Vagina (tissue), 2 donors: ENCODE data around the gene FXYD1. TPM values are rescaled to one million over a fixed set of nuclear protein-coding genes. Genes with fewer than 3 reads are reported as not detected.

ENCODE experiments used
- DNase-seq, 2 donors: peaks; one replicate each; pipeline ENCODE4 v3.0.0-alpha.2; 2017; ENCODE audit errors: extremely low spot score in 2 of 2
- H3K27ac ChIP-seq: fragments of 200-600 bp; sonication (generic); one replicate; pipeline ENCODE4 v1.5.1; 2019
- H3K27me3 ChIP-seq: fragments of 200-600 bp; sonication (generic); one replicate; pipeline ENCODE4 v1.5.1; 2019
- H3K36me3 ChIP-seq, 2 donors: fragments of 200-600 bp; sonication (generic); one replicate each; pipeline ENCODE4 v1.5.1; 2017 to 2019
- H3K4me1 ChIP-seq: fragments of 200-600 bp; sonication (generic); one replicate; pipeline ENCODE4 v1.5.1; 2019
- H3K4me3 ChIP-seq, 2 donors: fragments of 200-600 bp; sonication (generic); 1 replicate in 1 of 2; 2 replicates in 1 of 2; pipeline ENCODE4 v1.5.1; 2016 to 2019
- H3K9me3 ChIP-seq: fragments of 200-600 bp; sonication (generic); one replicate; pipeline ENCODE4 v1.5.1; 2019
- POLR2A ChIP-seq, 2 donors: fragments of 450-650 bp; IDR thresholded peaks; one replicate each; pipeline ENCODE4 v1.6.1; 2017; ENCODE audit warnings: antibody characterized with exemption in 2 of 2, mild to moderate bottlenecking in 2 of 2, moderate library complexity in 2 of 2
- POLR2AphosphoS5 ChIP-seq, 2 donors: sonication (generic); formaldehyde crosslinking; IDR thresholded peaks; one replicate each; pipeline ENCODE4 v1.9.0; 2017; ENCODE audit warnings: antibody characterized with exemption in 2 of 2, mild to moderate bottlenecking in 2 of 2, low read depth in 1 of 2; ENCODE audit not compliant: insufficient read depth in 1 of 2
- intact Hi-C: fragments of 100-400 bp; cut with DNase I; formaldehyde crosslinking; loops from one replicate; pipeline ENCODE4 v1.15.1; 2023
- total RNA-seq: library from RNA; depleted of rRNA; stranded (reverse); fragments of >200 nt; gene quantifications from one replicate; pipeline ENCODE4 v1.2.3, GENCODE V29; 2016
- TF ChIP-seq, protein P1 (sequence below), 3 experiments: fragments of 450-650 bp in 2 of 3; fragments of 200-600 bp in 1 of 3; sonication (generic) in 1 of 3; IDR thresholded peaks; one replicate each; pipeline ENCODE4 v1.5.1; 2017 to 2019; ENCODE audit warnings: antibody characterized with exemption in 3 of 3, mild to moderate bottlenecking in 2 of 3, moderate library complexity in 2 of 3

Gene FXYD1
- total RNA-seq, 1 donor from 2014 or later: 135 TPM

DNA sequence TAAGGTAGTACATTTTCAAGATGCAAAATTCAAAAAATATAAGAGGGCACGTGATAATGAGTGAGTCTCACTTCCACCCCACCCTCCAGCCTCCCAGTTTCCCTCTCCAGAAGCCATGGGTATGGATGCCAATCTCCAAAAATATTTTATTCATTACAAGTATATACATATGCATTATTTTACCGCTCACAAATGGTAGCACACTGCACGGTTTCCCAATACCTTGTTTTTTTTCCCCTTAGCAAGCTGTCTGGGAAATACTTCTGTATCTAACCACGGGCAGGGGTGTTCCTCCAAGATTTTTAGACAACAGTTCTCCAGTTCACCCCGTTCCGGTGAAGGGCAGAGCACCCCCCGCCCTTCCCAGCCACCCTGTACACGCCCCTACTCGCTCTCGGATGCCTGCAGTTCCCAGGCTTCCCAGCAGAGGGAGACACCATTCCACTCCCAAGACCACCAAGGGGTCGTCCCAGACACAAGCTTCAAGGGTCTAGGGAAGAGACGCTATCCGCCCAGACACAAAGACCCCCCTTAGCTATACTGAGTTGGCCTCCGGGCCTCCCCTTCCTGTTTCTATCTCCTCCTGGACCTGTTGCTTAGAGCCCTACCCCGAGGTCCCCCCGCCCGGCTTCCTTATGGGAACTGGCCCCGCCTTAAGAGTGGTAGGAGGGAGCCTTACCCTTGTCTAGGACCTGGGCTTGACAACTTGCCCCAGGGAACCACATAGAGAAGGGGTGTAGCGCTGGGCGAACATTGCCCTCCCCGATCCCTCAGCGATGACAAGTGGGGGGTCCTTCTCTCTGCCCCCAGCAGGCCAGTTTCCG, 24.1 kb upstream of the FXYD1 start:
- Histone ChIP-seq H3K9me3 (no peaks in the 10 kb centered on the region), H3K27ac (peak overlapping the region; percentile 94), H3K4me3 (peak overlapping the region; percentile 31 to 46), H3K27me3 (no peaks in the 10 kb centered on the region), H3K36me3 (no peaks in the 10 kb centered on the region), H3K4me1 (peaks cover 21% of the 10 kb centered on the region)
- no peak for DNase-seq
- intact Hi-C loops: loop anchor here (2.0 kb wide), 1 partner anchor 20 kb away; the partner anchor contains the start of gene LGI4
- TF ChIP-seq, protein P1, sequence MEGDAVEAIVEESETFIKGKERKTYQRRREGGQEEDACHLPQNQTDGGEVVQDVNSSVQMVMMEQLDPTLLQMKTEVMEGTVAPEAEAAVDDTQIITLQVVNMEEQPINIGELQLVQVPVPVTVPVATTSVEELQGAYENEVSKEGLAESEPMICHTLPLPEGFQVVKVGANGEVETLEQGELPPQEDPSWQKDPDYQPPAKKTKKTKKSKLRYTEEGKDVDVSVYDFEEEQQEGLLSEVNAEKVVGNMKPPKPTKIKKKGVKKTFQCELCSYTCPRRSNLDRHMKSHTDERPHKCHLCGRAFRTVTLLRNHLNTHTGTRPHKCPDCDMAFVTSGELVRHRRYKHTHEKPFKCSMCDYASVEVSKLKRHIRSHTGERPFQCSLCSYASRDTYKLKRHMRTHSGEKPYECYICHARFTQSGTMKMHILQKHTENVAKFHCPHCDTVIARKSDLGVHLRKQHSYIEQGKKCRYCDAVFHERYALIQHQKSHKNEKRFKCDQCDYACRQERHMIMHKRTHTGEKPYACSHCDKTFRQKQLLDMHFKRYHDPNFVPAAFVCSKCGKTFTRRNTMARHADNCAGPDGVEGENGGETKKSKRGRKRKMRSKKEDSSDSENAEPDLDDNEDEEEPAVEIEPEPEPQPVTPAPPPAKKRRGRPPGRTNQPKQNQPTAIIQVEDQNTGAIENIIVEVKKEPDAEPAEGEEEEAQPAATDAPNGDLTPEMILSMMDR (IDR thresholded peaks at IDR 0.05): peak; percentile 95 to 97 (median 95)
- peak; percentile 61 to 70 for TF ChIP-seq POLR2AphosphoS5 (IDR thresholded peaks at IDR 0.05; ENCODE audit: insufficient read depth in 1 of 2, low read depth in 1 of 2)
- no peak for TF ChIP-seq POLR2A (IDR thresholded peaks at IDR 0.05)

GRCh38 chr19:35115177-35115951, 23.3 kb upstream of the FXYD1 start, which contains the start of gene FXYD3:
Gene FXYD3, plus strand, starts transcription at chr19:35115823. Its CDS starts 3,554 bp downstream, at chr19:35119377.
- Histone ChIP-seq H3K4me3 (peak within 1 kb of the TSS; percentile 31 to 46), H3K27me3 (no peaks in the 10 kb centered on the region), H3K9me3 (no peaks in the 10 kb centered on the region), H3K36me3 (no peaks in the 10 kb centered on the region), H3K27ac (peak within 1 kb of the TSS; percentile 94), H3K4me1 (peaks cover 29% of the 10 kb centered on the region)
- intact Hi-C loops: loop anchor here (2.0 kb wide), 1 partner anchor 19 kb away; the partner anchor contains the start of gene LGI4
- no peak for DNase-seq
- no peak for TF ChIP-seq POLR2A (IDR thresholded peaks at IDR 0.05)
- TF ChIP-seq POLR2AphosphoS5 (IDR thresholded peaks at IDR 0.05; ENCODE audit: insufficient read depth in 1 of 2, low read depth in 1 of 2): no peak
- TF ChIP-seq, protein P1 (IDR thresholded peaks at IDR 0.05): no peak

DNA sequence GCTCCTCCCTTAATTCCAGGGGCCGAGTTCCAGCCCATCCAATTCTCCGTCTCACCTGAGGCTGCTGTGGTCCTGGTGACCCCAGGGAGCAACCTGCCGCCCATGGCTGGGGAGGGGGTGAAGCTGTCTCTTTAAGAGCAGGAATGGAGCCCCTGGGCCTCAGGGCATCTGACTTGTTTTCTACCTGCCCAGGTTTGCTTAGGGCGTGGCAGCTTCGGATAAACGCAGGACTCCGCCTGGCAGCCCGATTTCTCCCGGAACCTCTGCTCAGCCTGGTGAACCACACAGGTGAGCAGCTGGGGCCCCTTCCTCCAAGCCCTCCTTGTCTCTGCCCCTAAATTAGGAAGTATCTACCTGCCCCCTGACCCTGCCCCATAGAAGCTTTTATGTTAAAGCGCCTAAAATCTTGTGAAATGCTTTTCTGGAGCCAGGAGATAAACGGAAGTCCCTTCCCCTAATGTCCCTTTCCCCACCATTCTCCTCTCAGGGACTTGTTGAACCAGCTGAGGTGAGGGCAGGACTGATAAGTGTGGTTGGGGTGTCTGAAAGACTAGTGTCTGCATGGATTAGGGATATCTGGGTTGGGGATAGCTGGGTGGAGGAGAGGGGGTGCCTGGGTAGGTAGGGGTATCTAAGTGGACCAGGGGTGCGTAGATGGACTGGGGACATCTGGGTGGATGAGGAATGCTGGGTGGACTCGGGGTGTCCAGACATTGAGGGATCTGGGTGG, 22.4 kb upstream of the FXYD1 start:
- intact Hi-C loops: no loop called here
- DNase-seq: no peak
- Histone ChIP-seq H3K4me1 (peaks cover 37% of the 10 kb centered on the region), H3K27ac (peak overlapping the region; percentile 94), H3K36me3 (no peaks in the 10 kb centered on the region), H3K4me3 (peak overlapping the region; percentile 8 to 46), H3K27me3 (no peaks in the 10 kb centered on the region), H3K9me3 (no peaks in the 10 kb centered on the region)
- TF ChIP-seq POLR2A (IDR thresholded peaks at IDR 0.05) (no peak), POLR2AphosphoS5 (IDR thresholded peaks at IDR 0.05; ENCODE audit: insufficient read depth in 1 of 2, low read depth in 1 of 2) (peak in 1 of 2 donors; percentile 24)
- TF ChIP-seq, protein P1 (IDR thresholded peaks at IDR 0.05): no peak

DNA sequence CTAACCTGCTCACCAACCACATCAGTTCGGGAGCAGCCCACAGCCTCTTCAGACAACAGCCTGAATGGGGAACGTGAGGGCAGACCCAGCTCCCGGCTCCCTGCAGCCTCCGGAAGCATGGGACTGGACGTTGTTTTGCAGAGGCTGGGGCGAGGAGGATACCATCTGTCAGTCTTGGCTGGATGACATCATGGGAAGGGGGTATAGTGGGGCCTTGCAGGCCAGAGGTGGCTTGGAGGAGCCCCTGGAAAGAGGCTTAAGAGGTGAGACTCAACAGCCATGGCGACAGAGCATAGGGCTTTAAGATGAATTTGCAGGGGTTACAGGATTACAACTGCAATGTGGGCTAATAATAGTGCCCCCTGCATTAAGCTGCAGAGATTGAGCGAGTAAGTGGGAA, 21.5 kb upstream of the FXYD1 start:
- peaks cover 45% of the 10 kb centered on the region for H3K4me1 ChIP-seq
- DNase-seq: no peak
- no peaks in the 10 kb centered on the region for H3K36me3 ChIP-seq
- H3K27me3 ChIP-seq: no peaks in the 10 kb centered on the region
- peak overlapping the region; percentile 8 to 46 for H3K4me3 ChIP-seq
- intact Hi-C loops: no loop called here
- H3K9me3 ChIP-seq: no peaks in the 10 kb centered on the region
- peak overlapping the region; percentile 94 for H3K27ac ChIP-seq
- no peak for TF ChIP-seq POLR2AphosphoS5 (IDR thresholded peaks at IDR 0.05; ENCODE audit: insufficient read depth in 1 of 2, low read depth in 1 of 2)
- TF ChIP-seq, protein P1 (IDR thresholded peaks at IDR 0.05): no peak
- TF ChIP-seq POLR2A (IDR thresholded peaks at IDR 0.05): no peak
